HG02623 (cell line): ENCODE measurements around the gene MAPK1.
"Not testable (repeated sequence)": the region's sequence is repeated elsewhere in the genome, so short reads cannot be mapped to it uniquely, and the experiment has no call there.

Experiments used
- ATAC-seq: cut with Tn5 transposase; IDR thresholded peaks from one replicate; pipeline ENCODE4 v1.9.1; 2021; ENCODE audit warnings: moderate library complexity; ENCODE audit not compliant: unreplicated experiment

Gene MAPK1

GRCh38 chr22:21730535-21731308 is 136.7 kb downstream of the MAPK1 start:
- no peak for ATAC-seq

- not testable (repeated sequence) for ATAC-seq
Measured at GRCh38 chr22:21729184-21729583, 138.3 kb downstream of the MAPK1 start.

GRCh38 chr22:21728270-21728669 is 139.2 kb downstream of the MAPK1 start:
- no peak for ATAC-seq

- ATAC-seq, result no peak
Measured at GRCh38 chr22:21727768-21728167, 139.7 kb downstream of the MAPK1 start.

- ATAC-seq, result no peak
Measured at GRCh38 chr22:21727159-21727558, 140.3 kb downstream of the MAPK1 start.

GRCh38 chr22:21726650-21727049 is 140.8 kb downstream of the MAPK1 start:
- no peak for ATAC-seq

GRCh38 chr22:21725956-21726649 is 141.3 kb downstream of the MAPK1 start:
- ATAC-seq, result no peak

GRCh38 chr22:21724496-21724895 is 142.9 kb downstream of the MAPK1 start:
- ATAC-seq, result not testable (repeated sequence)

GRCh38 chr22:21721195-21721852 is 146.1 kb downstream of the MAPK1 start:
- ATAC-seq, result not testable (repeated sequence)

- ATAC-seq, result not testable (repeated sequence)
Measured at GRCh38 chr22:21720191-21720859, 147.1 kb downstream of the MAPK1 start.

- no peak for ATAC-seq
Measured at GRCh38 chr22:21719024-21719423, 148.4 kb downstream of the MAPK1 start.

GRCh38 chr22:21718499-21718898 is 148.9 kb downstream of the MAPK1 start:
- no peak for ATAC-seq

GRCh38 chr22:21716395-21717122 is 150.9 kb downstream of the MAPK1 start:
- ATAC-seq, result not testable (repeated sequence)

GRCh38 chr22:21714786-21715185 is 152.7 kb downstream of the MAPK1 start:
- no peak for ATAC-seq

- no peak for ATAC-seq
Measured at GRCh38 chr22:21714059-21714770, 153.2 kb downstream of the MAPK1 start.

- no peak for ATAC-seq
Measured at GRCh38 chr22:21713428-21714058, 153.9 kb downstream of the MAPK1 start.

- no peak for ATAC-seq
Measured at GRCh38 chr22:21712751-21713427, 154.6 kb downstream of the MAPK1 start.

GRCh38 chr22:21711851-21712250 is 155.6 kb downstream of the MAPK1 start:
- no peak for ATAC-seq

GRCh38 chr22:21710156-21710555 is 157.3 kb downstream of the MAPK1 start:
- no peak for ATAC-seq
